Measurements from ENCODE around the gene MTPN. TPM values are rescaled to one million over a fixed set of nuclear protein-coding genes. Genes with fewer than 3 reads are reported as not detected.

MTPN gene
- total RNA-seq, 2 experiments from 2014 or later = 138 to 142 TPM

- no peaks in the 10 kb centered on the region for H3K27me3 Mint-ChIP-seq (ENCODE audit: low read depth)
- H3K27ac Mint-ChIP-seq = no peak overlapping the region
- POLR2A ChIA-PET = interaction anchor here (0.8 to 0.9 kb wide), 2 partner anchors 11 to 34 kb away, joined by 3 to 4 read pairs; partner anchors contain the start of gene MTPN
- H3K36me3 Mint-ChIP-seq (ENCODE audit: low read depth) = peaks cover 41% of the 10 kb centered on the region
- peak overlapping the region; percentile 4 for H3K4me3 Mint-ChIP-seq
- peaks cover 56% of the 10 kb centered on the region for H3K4me1 Mint-ChIP-seq (ENCODE audit: low read depth)
- H3K9me3 Mint-ChIP-seq (ENCODE audit: insufficient read depth) = no peaks in the 10 kb centered on the region
- DNase-seq = no peak
- CTCF ChIA-PET = interaction anchor here (0.9 to 1.8 kb wide), 7 partner anchors 8 to 294 kb away, joined by 3 to 6 read pairs (median 3); no protein-coding TSS in a partner anchor
- ATAC-seq = peak; percentile 61
Measured at GRCh38 chr7:135966341-135967043, 10.7 kb downstream of the MTPN start.

- Mint-ChIP-seq H3K27me3 (ENCODE audit: low read depth) (no peaks in the 10 kb centered on the region), H3K4me1 (ENCODE audit: low read depth) (peaks cover 49% of the 10 kb centered on the region), H3K27ac (no peak overlapping the region), H3K36me3 (ENCODE audit: low read depth) (peaks cover 38% of the 10 kb centered on the region), H3K4me3 (no peak overlapping the region), H3K9me3 (ENCODE audit: insufficient read depth) (no peaks in the 10 kb centered on the region)
- DNase-seq (no peak), ATAC-seq (no peak)
- CTCF ChIA-PET = interaction anchor here (1.0 to 1.8 kb wide), 3 partner anchors 9 to 293 kb away, joined by 3 to 6 read pairs (median 3); no protein-coding TSS in a partner anchor
- POLR2A ChIA-PET = interaction anchor here (0.8 kb wide), 1 partner anchor 35 kb away, joined by 4 read pairs; no protein-coding TSS in a partner anchor
Measured at GRCh38 chr7:135965602-135966001, 11.6 kb downstream of the MTPN start.

- no peak for DNase-seq
- Mint-ChIP-seq H3K4me3 (no peak overlapping the region), H3K27ac (no peak overlapping the region), H3K4me1 (ENCODE audit: low read depth) (peaks cover 45% of the 10 kb centered on the region), H3K36me3 (ENCODE audit: low read depth) (peaks cover 39% of the 10 kb centered on the region), H3K27me3 (ENCODE audit: low read depth) (no peaks in the 10 kb centered on the region), H3K9me3 (ENCODE audit: insufficient read depth) (no peaks in the 10 kb centered on the region)
- ATAC-seq = no peak
- POLR2A ChIA-PET = no interaction called here
- CTCF ChIA-PET = no interaction called here
Measured at GRCh38 chr7:135964791-135965190, 12.4 kb downstream of the MTPN start.

GRCh38 chr7:135964274-135964673, 12.9 kb downstream of the MTPN start:
- H3K27me3 Mint-ChIP-seq (ENCODE audit: low read depth) = no peaks in the 10 kb centered on the region
- CTCF ChIA-PET = no interaction called here
- H3K9me3 Mint-ChIP-seq (ENCODE audit: insufficient read depth) = no peaks in the 10 kb centered on the region
- DNase-seq (no peak), ATAC-seq (no peak)
- H3K4me3 Mint-ChIP-seq = no peak overlapping the region
- POLR2A ChIA-PET = interaction anchor here (0.8 kb wide), 1 partner anchor 30 kb away, joined by 3 read pairs; no protein-coding TSS in a partner anchor
- H3K27ac Mint-ChIP-seq = no peak overlapping the region
- peaks cover 35% of the 10 kb centered on the region for H3K36me3 Mint-ChIP-seq (ENCODE audit: low read depth)
- peaks cover 43% of the 10 kb centered on the region for H3K4me1 Mint-ChIP-seq (ENCODE audit: low read depth)

GRCh38 chr7:135962802-135963201, 14.4 kb downstream of the MTPN start:
- no peaks in the 10 kb centered on the region for H3K9me3 Mint-ChIP-seq (ENCODE audit: insufficient read depth)

GRCh38 chr7:135960709-135961451, 16.3 kb downstream of the MTPN start:
- H3K9me3 Mint-ChIP-seq (ENCODE audit: insufficient read depth) = no peaks in the 10 kb centered on the region
- H3K27me3 Mint-ChIP-seq (ENCODE audit: low read depth) = no peaks in the 10 kb centered on the region
- H3K27ac Mint-ChIP-seq = no peak overlapping the region
- POLR2A ChIA-PET = no interaction called here
- CTCF ChIA-PET = interaction anchor here (0.9 kb wide), 1 partner anchor 10 kb away, joined by 3 read pairs; no protein-coding TSS in a partner anchor
- no peak overlapping the region for H3K4me3 Mint-ChIP-seq
- peaks cover 32% of the 10 kb centered on the region for H3K36me3 Mint-ChIP-seq (ENCODE audit: low read depth)
- peaks cover 17% of the 10 kb centered on the region for H3K4me1 Mint-ChIP-seq (ENCODE audit: low read depth)
- ATAC-seq = no peak
- no peak for DNase-seq

More at GRCh38 chr7:135962802-135963201, 14.4 kb downstream of the MTPN start:
- H3K36me3 Mint-ChIP-seq (ENCODE audit: low read depth) = peaks cover 31% of the 10 kb centered on the region
- ATAC-seq = no peak
- POLR2A ChIA-PET = no interaction called here
- H3K4me3 Mint-ChIP-seq = no peak overlapping the region
- no peak for DNase-seq
- CTCF ChIA-PET = no interaction called here
- H3K27ac Mint-ChIP-seq = no peak overlapping the region
- peaks cover 33% of the 10 kb centered on the region for H3K4me1 Mint-ChIP-seq (ENCODE audit: low read depth)
- H3K27me3 Mint-ChIP-seq (ENCODE audit: low read depth) = no peaks in the 10 kb centered on the region

GRCh38 chr7:135959646-135960363, 17.4 kb downstream of the MTPN start:
- H3K36me3 Mint-ChIP-seq (ENCODE audit: low read depth) = peaks cover 39% of the 10 kb centered on the region
- no peak overlapping the region for H3K4me3 Mint-ChIP-seq
- POLR2A ChIA-PET = no interaction called here
- DNase-seq = no peak
- peaks cover 9% of the 10 kb centered on the region for H3K4me1 Mint-ChIP-seq (ENCODE audit: low read depth)
- CTCF ChIA-PET = no interaction called here
- no peak overlapping the region for H3K27ac Mint-ChIP-seq
- H3K9me3 Mint-ChIP-seq (ENCODE audit: insufficient read depth) = no peaks in the 10 kb centered on the region
- H3K27me3 Mint-ChIP-seq (ENCODE audit: low read depth) = no peaks in the 10 kb centered on the region
- ATAC-seq = no peak

GRCh38 chr7:135958173-135958572, 19.0 kb downstream of the MTPN start:
- H3K4me1 Mint-ChIP-seq (ENCODE audit: low read depth) = peaks cover 6% of the 10 kb centered on the region
- H3K9me3 Mint-ChIP-seq (ENCODE audit: insufficient read depth) = no peaks in the 10 kb centered on the region
- no peak overlapping the region for H3K27ac Mint-ChIP-seq
- DNase-seq = no peak
- ATAC-seq = no peak
- H3K27me3 Mint-ChIP-seq (ENCODE audit: low read depth) = no peaks in the 10 kb centered on the region
- no peak overlapping the region for H3K4me3 Mint-ChIP-seq
- CTCF ChIA-PET = no interaction called here
- peaks cover 42% of the 10 kb centered on the region for H3K36me3 Mint-ChIP-seq (ENCODE audit: low read depth)
- POLR2A ChIA-PET = no interaction called here

- CTCF ChIA-PET = no interaction called here
Measured at GRCh38 chr7:135957627-135958026, 19.5 kb downstream of the MTPN start.

GRCh38 chr7:135956393-135956792, 20.8 kb downstream of the MTPN start:
- ChIA-PET CTCF (no interaction called here), POLR2A (interaction anchor here (0.6 kb wide), 1 partner anchor 23 kb away, joined by 3 read pairs; no protein-coding TSS in a partner anchor)
- ATAC-seq (no peak), DNase-seq (no peak)
- Mint-ChIP-seq H3K36me3 (ENCODE audit: low read depth) (peaks cover 45% of the 10 kb centered on the region), H3K9me3 (ENCODE audit: insufficient read depth) (no peaks in the 10 kb centered on the region), H3K4me1 (ENCODE audit: low read depth) (peaks cover 4% of the 10 kb centered on the region), H3K27me3 (ENCODE audit: low read depth) (no peaks in the 10 kb centered on the region), H3K4me3 (no peak overlapping the region), H3K27ac (no peak overlapping the region)

More at GRCh38 chr7:135957627-135958026, 19.5 kb downstream of the MTPN start:
- H3K36me3 Mint-ChIP-seq (ENCODE audit: low read depth) = peaks cover 46% of the 10 kb centered on the region
- H3K27me3 Mint-ChIP-seq (ENCODE audit: low read depth) = no peaks in the 10 kb centered on the region
- POLR2A ChIA-PET = no interaction called here
- H3K9me3 Mint-ChIP-seq (ENCODE audit: insufficient read depth) = no peaks in the 10 kb centered on the region
- no peak overlapping the region for H3K4me3 Mint-ChIP-seq
- peaks cover 6% of the 10 kb centered on the region for H3K4me1 Mint-ChIP-seq (ENCODE audit: low read depth)
- no peak overlapping the region for H3K27ac Mint-ChIP-seq
- ATAC-seq (no peak), DNase-seq (no peak)

- H3K4me3 Mint-ChIP-seq = no peak overlapping the region
- ChIA-PET POLR2A (interaction anchor here (0.6 kb wide), 1 partner anchor 1168 kb away, joined by 3 read pairs; no protein-coding TSS in a partner anchor), CTCF (interaction anchor here (0.7 to 1.1 kb wide), 3 partner anchors 10 to 59 kb away, joined by 3 read pairs; no protein-coding TSS in a partner anchor)
- no peaks in the 10 kb centered on the region for H3K9me3 Mint-ChIP-seq (ENCODE audit: insufficient read depth)
- H3K27me3 Mint-ChIP-seq (ENCODE audit: low read depth) = no peaks in the 10 kb centered on the region
- H3K4me1 Mint-ChIP-seq (ENCODE audit: low read depth) = peaks cover 8% of the 10 kb centered on the region
- ATAC-seq (no peak), DNase-seq (no peak)
- H3K27ac Mint-ChIP-seq = no peak overlapping the region
- H3K36me3 Mint-ChIP-seq (ENCODE audit: low read depth) = peaks cover 47% of the 10 kb centered on the region
Measured at GRCh38 chr7:135950972-135951371, 26.2 kb downstream of the MTPN start.

Measured in activated CD8-positive, alpha-beta T cell treated with anti-CD3 and anti-CD28 coated beads, Interleukin-2, amount 10 ng/mL, durations not matched to agents 7 days and 5 days (primary cell).